Activated T-helper 2 cell treated with anti-CD3 and anti-CD28 coated beads, Interferon-gamma antibody, Interleukin-2, Interleukin-4, amounts not matched to agents 10 μg/mL and 5 μg/mL and 100 μg/mL, durations not matched to agents 14 hours and 24 hours and 36 hours (primary cell): ENCODE measurements around the gene TAS2R13. TPM values are rescaled to one million over a fixed set of nuclear protein-coding genes. Genes with fewer than 3 reads are reported as not detected.

Experiments
- total RNA-seq: library from RNA; stranded (reverse); gene quantifications from 2 replicates; pipeline ENCODE4 v1.2.3, GENCODE V29; 2022

TAS2R13 gene
- total RNA-seq, 1 donor from 2014 or later, result 0.84 TPM

Other genes with a start within 250 kb of the TAS2R13 start
- gene STYK1, start 235.5 kb downstream of the TAS2R13 start, total RNA-seq, result not detected in 2 replicates
- gene YBX3, start 186.2 kb downstream of the TAS2R13 start, total RNA-seq, result 146 and 150 TPM in 2 replicates
- not detected in 2 replicates for gene TAS2R7, start 106.9 kb downstream of the TAS2R13 start, total RNA-seq
- gene TAS2R8, start 102.3 kb downstream of the TAS2R13 start, total RNA-seq, result not detected in 2 replicates
- gene TAS2R9, start 99.4 kb downstream of the TAS2R13 start, total RNA-seq, result not detected in 2 replicates
- gene TAS2R10, start 83.2 kb downstream of the TAS2R13 start, total RNA-seq, result not detected in 2 replicates
- gene PRR4, start 60.1 kb downstream of the TAS2R13 start, total RNA-seq, result 1.6 and 1.7 TPM in 2 replicates
- 17.2 and 22.3 TPM in 2 replicates for gene PRH1, start 25.3 kb downstream of the TAS2R13 start, total RNA-seq
- not detected in 2 replicates for gene PRH2, start 19.7 kb upstream of the TAS2R13 start, total RNA-seq
- 2.6 and 2.8 TPM in 2 replicates for gene TAS2R14, start 29.7 kb upstream of the TAS2R13 start, total RNA-seq
- 1.0 and 1.1 TPM in 2 replicates for gene TAS2R50, start 77.3 kb upstream of the TAS2R13 start, total RNA-seq
- gene TAS2R20, start 88.7 kb upstream of the TAS2R13 start, total RNA-seq, result 1.5 and 2.5 TPM in 2 replicates
- 3.1 and 3.6 TPM in 2 replicates for gene TAS2R19, start 113.1 kb upstream of the TAS2R13 start, total RNA-seq
- 3.9 and 4.6 TPM in 2 replicates for gene TAS2R31, start 121.8 kb upstream of the TAS2R13 start, total RNA-seq
- 1.3 and 2.0 TPM in 2 replicates for gene TAS2R46, start 152.7 kb upstream of the TAS2R13 start, total RNA-seq
- gene TAS2R43, start 182.8 kb upstream of the TAS2R13 start, total RNA-seq, result 1.1 and 1.8 TPM in 2 replicates
- 2.9 and 3.6 TPM in 2 replicates for gene TAS2R30, start 225.1 kb upstream of the TAS2R13 start, total RNA-seq